ENCODE results near the gene KIAA0753.

The KIAA0753 gene

GRCh38 chr17:6640536-6641246 lies at the start of gene KIAA0753, which contains the start of gene TXNDC17:
Gene KIAA0753, minus strand, starts transcription at chr17:6640711. Its CDS starts 5,608 bp downstream, at chr17:6635103.
Gene TXNDC17, plus strand, starts transcription at chr17:6641060. Its CDS starts 23 bp downstream, at chr17:6641083.
- Histone ChIP-seq H3K9me3 (ENCODE audit: low read length) (no peaks in the 10 kb centered on the region), H3K79me2 (ENCODE audit: insufficient read depth, low read length) (peaks cover 6% of the 10 kb centered on the region; the same call in 1 of the 2 replicates), H3K4me3 (ENCODE audit: low read depth, low read length, poor library complexity, severe bottlenecking) (peak within 1 kb of the TSS; percentile 88), H3K27me3 (ENCODE audit: insufficient read depth, low read length) (no peaks in the 10 kb centered on the region), H3K9me2 (ENCODE audit: low read depth, low read length) (no peaks in the 10 kb centered on the region), H3K27ac (ENCODE audit: low read depth, low read length, poor library complexity, severe bottlenecking) (peak within 1 kb of the TSS; percentile 65), H3K36me3 (ENCODE audit: insufficient read depth, low read length) (peaks cover 38% of the 10 kb centered on the region), H3K4me2 (ENCODE audit: low read length) (peak within 1 kb of the TSS; percentile 98), H4K20me1 (ENCODE audit: insufficient read depth, low read length) (no peaks in the 10 kb centered on the region), H3K9ac (ENCODE audit: low read length) (peak within 1 kb of the TSS; percentile 99), H3F3A (ENCODE audit: insufficient read depth, low read length) (no peaks in the 10 kb centered on the region; the same call in 1 of the 2 replicates), H3K4me1 (ENCODE audit: insufficient read depth, low read length, severe bottlenecking) (peaks cover 31% of the 10 kb centered on the region), H2AFZ (ENCODE audit: low read length) (no peak within 1 kb of the TSS)
- no peak for TF ChIP-seq EZH2 (IDR thresholded peaks at IDR 0.05; ENCODE audit: borderline replicate concordance, low read length)
- no peak for TF ChIP-seq CTCF (IDR thresholded peaks at IDR 0.05; ENCODE audit: low read length)

DNA sequence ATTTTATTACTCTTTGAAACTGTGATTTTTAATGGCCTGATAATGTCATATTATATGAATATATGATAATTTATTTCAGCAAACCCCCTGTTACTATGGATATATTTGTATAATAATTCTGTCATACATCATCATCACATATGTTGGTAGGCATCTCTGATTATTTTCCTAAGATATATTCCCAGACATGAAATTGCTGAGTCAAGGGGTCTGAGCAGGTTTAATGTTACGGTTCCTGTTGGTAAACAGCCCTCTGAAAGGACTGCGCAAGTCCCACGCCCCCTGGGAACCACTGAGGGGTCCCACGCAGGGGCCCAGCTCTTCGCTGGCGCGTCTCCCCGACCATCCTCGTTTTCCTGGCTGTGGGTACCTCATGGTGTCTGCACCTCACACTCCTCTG lies 48.4 kb upstream of the KIAA0753 start:
- no peak for TF ChIP-seq CTCF (IDR thresholded peaks at IDR 0.05; ENCODE audit: low read length)
- TF ChIP-seq EZH2 (IDR thresholded peaks at IDR 0.05; ENCODE audit: borderline replicate concordance, low read length), result no peak
- no peaks in the 10 kb centered on the region for H3K36me3 ChIP-seq (ENCODE audit: insufficient read depth, low read length)

DNA sequence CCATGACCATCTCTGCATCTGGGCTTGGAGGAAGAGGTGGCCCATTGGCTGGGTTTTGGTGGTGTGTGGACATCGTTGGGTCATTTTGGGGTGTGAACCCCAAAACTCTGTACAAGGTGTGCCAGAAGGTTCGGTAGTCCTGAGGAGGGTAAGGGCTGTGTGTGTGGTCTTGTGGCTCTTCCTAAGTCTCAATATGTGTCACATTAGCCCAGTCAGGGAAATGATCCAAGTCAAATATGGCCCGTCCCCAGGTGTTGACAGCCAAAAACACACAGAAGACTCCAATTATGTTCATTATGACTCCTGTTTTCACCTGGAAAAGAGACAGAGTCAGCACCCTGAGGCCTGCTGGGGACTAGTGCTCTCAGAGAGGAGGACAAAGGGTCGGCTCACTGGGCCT lies 45.5 kb upstream of the KIAA0753 start:
- Histone ChIP-seq H3K9me2 (ENCODE audit: low read depth, low read length) (no peaks in the 10 kb centered on the region), H3K9me3 (ENCODE audit: low read length) (no peaks in the 10 kb centered on the region), H2AFZ (ENCODE audit: low read length) (no peak overlapping the region), H3K27me3 (ENCODE audit: insufficient read depth, low read length) (no peaks in the 10 kb centered on the region), H3F3A (ENCODE audit: insufficient read depth, low read length) (no peaks in the 10 kb centered on the region), H3K79me2 (ENCODE audit: insufficient read depth, low read length) (no peaks in the 10 kb centered on the region), H3K27ac (ENCODE audit: low read depth, low read length, poor library complexity, severe bottlenecking) (no peak overlapping the region), H3K4me2 (ENCODE audit: low read length) (no peak overlapping the region), H3K9ac (ENCODE audit: low read length) (no peak overlapping the region), H3K4me3 (ENCODE audit: low read depth, low read length, poor library complexity, severe bottlenecking) (no peak overlapping the region), H4K20me1 (ENCODE audit: insufficient read depth, low read length) (no peaks in the 10 kb centered on the region), H3K36me3 (ENCODE audit: insufficient read depth, low read length) (no peaks in the 10 kb centered on the region), H3K4me1 (ENCODE audit: insufficient read depth, low read length, severe bottlenecking) (no peaks in the 10 kb centered on the region)
- TF ChIP-seq CTCF (IDR thresholded peaks at IDR 0.05; ENCODE audit: low read length), result no peak
- TF ChIP-seq EZH2 (IDR thresholded peaks at IDR 0.05; ENCODE audit: borderline replicate concordance, low read length), result no peak

More for the DNA sequence above, 48.4 kb upstream of the KIAA0753 start:
- Histone ChIP-seq H3K9ac (ENCODE audit: low read length) (no peak overlapping the region), H3K9me3 (ENCODE audit: low read length) (no peaks in the 10 kb centered on the region), H3K4me3 (ENCODE audit: low read depth, low read length, poor library complexity, severe bottlenecking) (no peak overlapping the region), H3K4me2 (ENCODE audit: low read length) (no peak overlapping the region), H4K20me1 (ENCODE audit: insufficient read depth, low read length) (no peaks in the 10 kb centered on the region), H3F3A (ENCODE audit: insufficient read depth, low read length) (no peaks in the 10 kb centered on the region), H3K4me1 (ENCODE audit: insufficient read depth, low read length, severe bottlenecking) (no peaks in the 10 kb centered on the region), H3K79me2 (ENCODE audit: insufficient read depth, low read length) (no peaks in the 10 kb centered on the region), H2AFZ (ENCODE audit: low read length) (no peak overlapping the region), H3K27me3 (ENCODE audit: insufficient read depth, low read length) (peaks cover 4% of the 10 kb centered on the region; the same call in 1 of the 2 replicates), H3K27ac (ENCODE audit: low read depth, low read length, poor library complexity, severe bottlenecking) (no peak overlapping the region), H3K9me2 (ENCODE audit: low read depth, low read length) (no peaks in the 10 kb centered on the region)
